Fibroblast of mammary gland (primary cell): ENCODE results near the gene HOXA4.
A peak's percentile ranks its signal among the peaks of the same experiment; 100 is the strongest.

Experiments
- DNase-seq: peaks from one replicate; pipeline ENCODE4 v3.0.0-alpha.2; 2010; ENCODE audit warnings: low read depth
- H3K4me3 ChIP-seq: 2 replicates; pipeline ENCODE4 v1.5.1; 2011; ENCODE audit warnings: low read depth, mild to moderate bottlenecking, low read length, moderate library complexity; ENCODE audit not compliant: control insufficient read depth
- TF ChIP-seq, protein P1 (sequence below): conservative IDR thresholded peaks from 2 replicates; pipeline ENCODE4 v1.5.1; 2011; ENCODE audit warnings: low read depth, low read length, inconsistent platforms; ENCODE audit not compliant: control insufficient read depth, insufficient read depth

Gene HOXA4

DNA sequence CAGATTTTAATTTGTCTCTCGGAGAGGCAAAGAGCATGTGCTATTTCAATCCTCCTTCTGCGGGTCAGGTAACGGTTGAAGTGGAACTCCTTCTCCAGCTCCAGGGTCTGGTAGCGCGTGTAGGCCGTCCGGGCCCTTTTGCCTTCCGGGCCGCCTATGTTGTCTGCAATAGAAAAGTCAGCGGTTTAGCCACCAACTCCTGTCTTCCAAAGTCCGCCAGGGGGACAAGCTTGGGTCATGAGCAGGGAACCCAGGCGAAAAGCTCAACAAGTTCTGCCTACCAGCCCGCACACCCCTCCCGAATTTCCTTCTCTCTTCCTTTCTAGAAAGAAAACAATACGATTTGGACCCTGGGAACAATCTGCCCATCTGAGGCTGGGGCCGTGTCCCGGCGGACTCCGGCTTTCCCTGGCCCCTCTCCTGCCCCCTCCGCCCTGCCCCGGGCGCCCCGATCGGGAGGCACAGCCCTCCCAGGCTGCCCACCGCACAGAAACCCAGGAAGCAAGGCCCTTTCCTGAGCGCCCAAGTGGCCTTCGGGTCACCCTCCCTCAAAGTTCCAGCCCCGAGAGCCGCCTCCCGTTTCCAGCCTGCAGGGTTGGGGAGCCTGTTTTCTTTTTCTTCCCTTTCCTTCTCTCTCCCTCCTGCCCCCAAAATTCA lies 11.5 kb upstream of the HOXA4 start:
- peak overlapping the region; percentile 75 for H3K4me3 ChIP-seq
- TF ChIP-seq, protein P1, sequence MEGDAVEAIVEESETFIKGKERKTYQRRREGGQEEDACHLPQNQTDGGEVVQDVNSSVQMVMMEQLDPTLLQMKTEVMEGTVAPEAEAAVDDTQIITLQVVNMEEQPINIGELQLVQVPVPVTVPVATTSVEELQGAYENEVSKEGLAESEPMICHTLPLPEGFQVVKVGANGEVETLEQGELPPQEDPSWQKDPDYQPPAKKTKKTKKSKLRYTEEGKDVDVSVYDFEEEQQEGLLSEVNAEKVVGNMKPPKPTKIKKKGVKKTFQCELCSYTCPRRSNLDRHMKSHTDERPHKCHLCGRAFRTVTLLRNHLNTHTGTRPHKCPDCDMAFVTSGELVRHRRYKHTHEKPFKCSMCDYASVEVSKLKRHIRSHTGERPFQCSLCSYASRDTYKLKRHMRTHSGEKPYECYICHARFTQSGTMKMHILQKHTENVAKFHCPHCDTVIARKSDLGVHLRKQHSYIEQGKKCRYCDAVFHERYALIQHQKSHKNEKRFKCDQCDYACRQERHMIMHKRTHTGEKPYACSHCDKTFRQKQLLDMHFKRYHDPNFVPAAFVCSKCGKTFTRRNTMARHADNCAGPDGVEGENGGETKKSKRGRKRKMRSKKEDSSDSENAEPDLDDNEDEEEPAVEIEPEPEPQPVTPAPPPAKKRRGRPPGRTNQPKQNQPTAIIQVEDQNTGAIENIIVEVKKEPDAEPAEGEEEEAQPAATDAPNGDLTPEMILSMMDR = peak; percentile 28
- peak; percentile 71 for DNase-seq

DNA sequence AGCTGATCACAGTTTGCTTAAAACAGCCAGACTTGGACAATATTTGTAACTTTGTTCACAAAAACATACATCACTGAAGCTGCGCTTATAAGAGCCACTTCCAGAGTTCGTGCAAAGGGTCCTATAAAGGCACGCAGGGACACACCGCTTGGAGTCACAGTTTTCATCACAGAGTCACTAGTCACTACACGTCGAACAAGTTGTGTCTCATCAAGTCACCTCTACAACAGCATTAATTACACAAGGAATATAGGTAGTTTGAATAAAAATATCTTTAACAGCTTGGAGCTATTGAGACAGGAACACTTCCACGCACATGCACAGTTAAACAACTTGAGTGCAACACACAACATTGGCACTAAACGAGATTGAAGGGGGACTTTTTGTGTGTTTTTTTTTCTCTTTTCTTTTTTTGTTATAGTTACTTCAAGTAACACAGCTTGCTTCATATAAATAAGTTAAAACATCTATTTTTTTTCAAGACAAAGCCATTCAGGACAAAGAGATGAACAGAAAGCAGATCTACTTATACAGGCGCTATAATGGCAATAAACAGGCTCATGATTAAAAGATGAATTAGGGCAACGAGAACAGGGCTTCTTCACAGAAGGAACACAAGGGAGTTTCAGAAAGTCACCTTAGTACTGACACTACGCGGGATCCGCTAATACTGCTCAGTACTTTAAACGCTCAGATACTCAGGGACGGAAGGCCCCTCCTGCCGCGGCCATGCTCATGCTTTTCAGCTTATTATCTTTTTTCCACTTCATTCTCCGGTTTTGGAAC lies 10.8 kb upstream of the HOXA4 start:
- TF ChIP-seq, protein P1 = no peak
- H3K4me3 ChIP-seq = peak overlapping the region; percentile 75
- DNase-seq = no peak

DNA sequence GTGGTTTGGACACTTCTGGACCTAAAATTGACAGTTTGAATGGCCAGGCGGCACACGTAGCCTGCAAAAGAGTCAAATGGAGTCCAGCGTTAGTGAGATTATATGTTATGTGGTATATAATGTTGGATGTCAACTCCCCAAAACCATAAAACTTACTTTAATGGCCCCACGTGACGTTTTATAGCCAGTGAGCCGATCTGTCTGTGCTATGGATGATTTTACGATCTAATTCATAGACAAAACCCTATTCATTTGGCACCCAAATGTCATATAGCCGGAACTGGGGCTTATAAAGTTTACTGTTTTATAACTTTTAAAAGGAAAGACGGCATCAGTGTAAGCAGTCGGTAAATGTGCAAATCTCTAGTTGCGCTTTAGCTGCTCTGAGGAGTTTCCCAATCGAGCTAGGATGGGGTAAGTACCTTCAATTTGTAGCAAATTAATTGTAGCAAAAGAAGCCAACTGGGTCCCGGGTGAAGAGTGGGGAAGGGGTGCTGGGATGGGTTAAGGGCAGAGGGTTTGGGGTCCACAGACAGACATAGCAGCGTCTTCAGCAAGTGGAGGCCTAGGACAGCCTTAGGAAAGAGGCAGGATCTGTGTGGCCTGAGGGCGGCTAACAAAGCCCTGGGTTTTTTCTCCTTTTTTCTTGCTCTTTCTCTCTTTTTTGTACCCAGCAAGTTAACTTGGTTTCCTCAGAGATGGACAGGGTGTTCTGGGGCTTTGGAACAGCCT lies 9.7 kb upstream of the HOXA4 start:
- DNase-seq = no peak
- TF ChIP-seq, protein P1 = no peak
- H3K4me3 ChIP-seq = peak overlapping the region; percentile 4

DNA sequence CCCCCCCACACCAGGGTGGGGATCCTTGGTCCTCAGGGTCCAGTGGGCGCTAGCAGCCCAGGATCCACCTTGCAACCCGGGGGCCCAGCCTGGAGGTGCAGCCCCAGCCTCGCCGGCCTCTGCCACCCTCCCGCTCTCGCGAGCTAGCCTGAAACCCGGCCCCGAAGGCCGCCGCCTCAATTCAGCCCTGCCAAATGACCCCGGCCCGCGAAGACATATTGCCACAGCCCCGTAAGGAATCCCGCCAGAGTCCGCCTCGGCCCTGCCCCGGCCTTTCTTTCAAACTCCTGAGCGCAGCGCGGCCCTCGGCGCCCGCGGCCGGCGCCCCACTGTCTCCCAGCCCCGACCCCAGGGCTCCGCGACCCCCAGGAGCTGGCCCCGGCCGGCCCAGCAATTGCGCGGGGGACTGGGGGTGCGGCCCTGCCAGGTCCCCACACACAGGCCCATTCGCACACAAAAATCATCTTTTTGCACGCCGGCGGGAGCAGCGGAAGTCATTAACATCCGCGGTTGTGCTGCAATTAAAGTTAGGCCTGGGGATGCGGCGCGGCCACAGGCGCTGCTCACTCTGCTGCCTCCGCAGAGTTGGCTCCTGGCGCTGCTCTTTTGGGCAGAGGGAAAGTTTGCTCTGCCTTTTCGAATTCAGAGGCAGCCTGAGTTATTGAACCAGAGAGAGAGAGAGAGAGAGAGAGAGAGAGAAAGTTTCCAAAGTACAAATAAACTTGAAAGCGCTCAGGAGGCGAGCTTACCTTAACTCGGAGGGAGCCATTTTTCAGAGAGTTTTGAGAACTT lies 9.0 kb upstream of the HOXA4 start:
- TF ChIP-seq, protein P1 = no peak
- H3K4me3 ChIP-seq = peak overlapping the region; percentile 4
- no peak for DNase-seq

DNA sequence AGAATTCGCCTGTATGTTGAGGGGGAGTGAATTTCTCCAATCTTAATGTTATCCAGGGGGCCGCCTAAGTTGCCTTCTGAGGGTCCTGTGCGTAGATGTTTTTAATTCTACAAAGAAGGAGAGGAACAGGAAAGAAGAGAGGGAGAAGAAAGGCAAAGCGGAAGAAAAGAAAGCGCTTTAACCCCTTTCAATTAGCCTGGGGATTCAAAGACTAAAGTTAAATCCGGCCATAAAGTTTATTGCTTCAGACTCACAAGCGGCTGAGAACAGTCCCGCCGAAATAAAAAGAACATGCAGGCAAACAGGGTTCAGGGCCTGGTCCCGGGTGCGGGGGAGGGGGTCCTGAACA lies 8.4 kb upstream of the HOXA4 start:
- TF ChIP-seq, protein P1 = no peak
- no peak for DNase-seq
- no peak overlapping the region for H3K4me3 ChIP-seq

DNA sequence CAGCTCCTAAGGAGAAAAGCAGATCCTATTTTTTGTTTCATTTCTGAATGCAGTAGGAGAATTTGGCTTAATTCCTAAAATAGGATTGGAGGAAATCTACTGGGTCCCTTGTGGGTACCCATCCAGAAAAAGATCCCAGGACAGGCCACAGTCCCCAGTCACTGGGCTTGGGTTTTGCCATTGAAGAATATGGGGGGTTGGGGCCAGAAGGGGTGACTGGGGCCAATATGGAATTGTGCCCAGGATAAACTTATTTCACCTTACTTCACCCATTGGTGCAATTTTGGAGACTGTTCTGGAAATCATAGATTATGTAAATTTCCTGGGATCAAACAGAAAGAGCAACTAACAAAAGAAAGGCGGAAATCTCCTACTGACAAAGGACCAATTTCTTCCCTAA lies 7.9 kb upstream of the HOXA4 start:
- no peak overlapping the region for H3K4me3 ChIP-seq
- TF ChIP-seq, protein P1 = no peak
- DNase-seq = no peak
